K562 treated with DMSO at 1 percent for 12 hours (cell line): ENCODE results near the gene LCMT1. TPM values are rescaled to one million over a fixed set of nuclear protein-coding genes. Genes with fewer than 3 reads are reported as not detected.

ENCODE experiments used
- total RNA-seq: library from RNA; unstranded; fragments of 300-600 nt; gene quantifications from 2 replicates; pipeline ENCODE4 v1.2.3, GENCODE V29; 2022; ENCODE audit not compliant: insufficient read depth

Gene LCMT1
- 57.3 and 72.4 TPM in 2 replicates for total RNA-seq

GRCh38 chr16:25111403-25112166, at the start of gene LCMT1:
TSS of gene LCMT1 (plus strand) at chr16:25111742. CDS start at chr16:25111884, 142 bp downstream.

Other genes with a start within 250 kb of the LCMT1 start
- 17.2 and 34.7 TPM in 2 replicates for gene ARHGAP17, start 96.4 kb upstream of the LCMT1 start, total RNA-seq
- not detected in 2 replicates for gene AQP8, start 105.2 kb downstream of the LCMT1 start, total RNA-seq
- 1.7 and 6.3 TPM in 2 replicates for gene ZKSCAN2, start 146.1 kb downstream of the LCMT1 start, total RNA-seq